Heart left ventricle (tissue), 13 donors: ENCODE measurements around the gene VPS26A.

Source experiments
- POLR2A ChIP-seq, 2 donors: fragments of 450-650 bp; IDR thresholded peaks; one replicate each; pipeline ENCODE4 v1.6.1; 2017; ENCODE audit warnings: antibody characterized with exemption in 2 of 2, mild to moderate bottlenecking in 2 of 2, moderate library complexity in 2 of 2
- TF ChIP-seq, protein P1 (sequence below), 12 donors: fragments of 200-600 bp; sonication (generic) in 4 of 12; IDR thresholded peaks; one replicate each; pipeline versions ENCODE4 v1.5.0 to v1.8.0; 2018 to 2022; ENCODE audit warnings: antibody characterized with exemption in 12 of 12, mild to moderate bottlenecking in 5 of 12
- donor health status: ischemic (EF 13 %, LVEDD 7.1; RV severe dilation, severe dysfunction).
- donor health status: DM: no; HTN: yes; CAD: no.
- donor health status: DM: no; HTN: no; CAD: no.
- donor health status: ischemic (EF 25% LVEDD 6.9; RV normal size, moderate dysfunction).
- donor health status: ischemic (EF 25% LVEDD 5.7; RV mildly dilated, moderate dysfunction).
- donor health status: ischemic (EF 35%, LVEDD 5.7; RV mildly dilated, moderate dysfunction).
- donor health status: nonischemic (EF 11% LVEDD 7.7; RV severe dilation, severe dysfunction).
- donor health status: DM: yes; HTN: yes; CAD: no.
- donor health status: PGD.
- donor health status: ischemic (EF 29% LVEDD 5.4; RV normal size, mild dysfunction).
- donor health status: nonischemic (EF 23%, LVEDD 6.1; RV moderate dilation, normal function).

DNA sequence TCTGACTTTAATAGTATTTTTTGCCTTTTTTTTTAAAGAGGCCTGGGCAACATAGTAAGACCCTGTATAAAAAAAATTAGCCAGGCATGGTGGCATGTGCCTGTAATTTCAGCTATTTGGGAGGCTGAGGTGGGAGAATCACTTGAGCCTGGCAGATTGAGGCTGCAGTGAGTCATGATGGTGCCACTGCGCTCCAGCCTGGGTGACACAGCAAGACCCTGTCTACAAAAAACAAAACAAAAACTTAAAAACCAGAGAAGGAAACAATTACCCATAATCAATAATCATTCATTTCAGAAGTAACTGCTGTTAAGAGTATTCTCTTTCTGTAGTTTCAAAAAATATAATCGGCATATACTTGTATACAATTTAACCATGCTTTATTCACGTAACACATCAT lies 28.0 kb downstream of the VPS26A start:
- no peak for TF ChIP-seq POLR2A (IDR thresholded peaks at IDR 0.05)
- TF ChIP-seq, protein P1, sequence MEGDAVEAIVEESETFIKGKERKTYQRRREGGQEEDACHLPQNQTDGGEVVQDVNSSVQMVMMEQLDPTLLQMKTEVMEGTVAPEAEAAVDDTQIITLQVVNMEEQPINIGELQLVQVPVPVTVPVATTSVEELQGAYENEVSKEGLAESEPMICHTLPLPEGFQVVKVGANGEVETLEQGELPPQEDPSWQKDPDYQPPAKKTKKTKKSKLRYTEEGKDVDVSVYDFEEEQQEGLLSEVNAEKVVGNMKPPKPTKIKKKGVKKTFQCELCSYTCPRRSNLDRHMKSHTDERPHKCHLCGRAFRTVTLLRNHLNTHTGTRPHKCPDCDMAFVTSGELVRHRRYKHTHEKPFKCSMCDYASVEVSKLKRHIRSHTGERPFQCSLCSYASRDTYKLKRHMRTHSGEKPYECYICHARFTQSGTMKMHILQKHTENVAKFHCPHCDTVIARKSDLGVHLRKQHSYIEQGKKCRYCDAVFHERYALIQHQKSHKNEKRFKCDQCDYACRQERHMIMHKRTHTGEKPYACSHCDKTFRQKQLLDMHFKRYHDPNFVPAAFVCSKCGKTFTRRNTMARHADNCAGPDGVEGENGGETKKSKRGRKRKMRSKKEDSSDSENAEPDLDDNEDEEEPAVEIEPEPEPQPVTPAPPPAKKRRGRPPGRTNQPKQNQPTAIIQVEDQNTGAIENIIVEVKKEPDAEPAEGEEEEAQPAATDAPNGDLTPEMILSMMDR (IDR thresholded peaks at IDR 0.05), result no peak
